Psoas muscle (tissue), 8 donors: Measurements from ENCODE around the gene OR10A7. TPM values are rescaled to one million over a fixed set of nuclear protein-coding genes. Genes with fewer than 3 reads are reported as not detected.

Experiments
- ATAC-seq, 4 donors: fragments of 200-7000 bp; cut with Tn5 transposase; one replicate each; pipeline ENCODE4 v1.9.1; 2020; ENCODE audit warnings: moderate library complexity in 3 of 4, mild to moderate bottlenecking in 2 of 4
- DNase-seq, 2 donors: peaks; one replicate each; pipeline ENCODE4 v3.0.0-alpha.2; 2020
- H3K27ac ChIP-seq: fragments of 200-600 bp; one replicate; pipeline ENCODE4 v1.8.0; 2022
- H3K27me3 ChIP-seq, 3 donors: fragments of 200-600 bp in 1 of 3; one replicate each; pipeline versions ENCODE4 v1.6.1 to v1.8.0; 2013 to 2022; ENCODE audit warnings: low read length in 2 of 3, mild to moderate bottlenecking in 2 of 3, moderate library complexity in 1 of 3; ENCODE audit not compliant: insufficient read depth in 3 of 3
- H3K36me3 ChIP-seq, 2 donors: fragments of 200-600 bp in 1 of 2; one replicate each; pipeline versions ENCODE4 v1.6.1 to v1.8.0; 2013 to 2022; ENCODE audit warnings: low read depth in 1 of 2, mild to moderate bottlenecking in 1 of 2, moderate library complexity in 1 of 2; ENCODE audit not compliant: insufficient read depth in 1 of 2
- H3K4me1 ChIP-seq: fragments of 200-600 bp; one replicate; pipeline ENCODE4 v1.8.0; 2022
- H3K4me3 ChIP-seq: fragments of 200-600 bp; one replicate; pipeline ENCODE4 v1.8.0; 2022; ENCODE audit warnings: mild to moderate bottlenecking
- H3K9me3 ChIP-seq: fragments of 200-600 bp; one replicate; pipeline ENCODE4 v1.8.0; 2022
- WGBS, 3 donors: extraction: QIAGEN DNeasy Blood & Tissue Kit; methylation state at CpG; one replicate each; pipeline versions ENCODE4 v1.1.6 to v1.1.7; 2013; 5-methylcytosine and 5-hydroxymethylcytosine counted together
- intact Hi-C, 2 donors: fragments of 100-400 bp; cut with DNase I; formaldehyde crosslinking; loops; one replicate each; pipeline versions ENCODE4 v1.11.0 to v1.14.2; 2022
- polyA plus RNA-seq, 3 donors: library from polyadenylated mRNA; stranded (reverse); fragments of 200-250 nt; gene quantifications; one replicate each; pipeline ENCODE4 v1.2.3, GENCODE V29; 2013
- total RNA-seq, 4 donors: library from RNA; stranded (reverse); fragmentation: NEBNext Ultra II Directional in 2 of 4; extraction: Animal tissue kit (Norgen Biotek cat#: 25700) in 2 of 4; gene quantifications; one replicate each; pipeline versions ENCODE4 v1.2.1 to v1.2.4, GENCODE V29; 2021 to 2023
- TF ChIP-seq, protein P1 (sequence below): fragments of 200-600 bp; IDR thresholded peaks from one replicate; pipeline ENCODE4 v1.8.0; 2022; ENCODE audit warnings: antibody characterized with exemption
- donor health status: healthy with polysubstance abuse.
- donor health status: DM: no; HTN: no; CAD: no; lungs with moderate emphysema.
- donor health status: Bipolar disorder and iron deficiency.
- donor health status: healthy.
- donor health status: DM: yes; HTN: yes; CAD: no.
- donor health status: DM: no; HTN: no; CAD: no.
- donor health status: DM: no; HTN: no; CAD: no.
- donor health status: DM: yes; HTN: yes; CAD: no.

OR10A7 gene
- total and polyA plus RNA-seq, 7 donors, result not detected

- H3K36me3 ChIP-seq, result no peaks in the 10 kb centered on the region
- 82 to 87% (median 85%) methylated on average over 3 of the region's 3 CpGs for whole genome bisulfite sequencing, 3 donors
- H3K27ac ChIP-seq, result no peak within 1 kb of the TSS
- H3K9me3 ChIP-seq, result no peaks in the 10 kb centered on the region
- ATAC-seq (no peak), DNase-seq (no peak)
- H3K4me1 ChIP-seq, result no peaks in the 10 kb centered on the region
- H3K4me3 ChIP-seq, result no peak within 1 kb of the TSS
- TF ChIP-seq, protein P1, sequence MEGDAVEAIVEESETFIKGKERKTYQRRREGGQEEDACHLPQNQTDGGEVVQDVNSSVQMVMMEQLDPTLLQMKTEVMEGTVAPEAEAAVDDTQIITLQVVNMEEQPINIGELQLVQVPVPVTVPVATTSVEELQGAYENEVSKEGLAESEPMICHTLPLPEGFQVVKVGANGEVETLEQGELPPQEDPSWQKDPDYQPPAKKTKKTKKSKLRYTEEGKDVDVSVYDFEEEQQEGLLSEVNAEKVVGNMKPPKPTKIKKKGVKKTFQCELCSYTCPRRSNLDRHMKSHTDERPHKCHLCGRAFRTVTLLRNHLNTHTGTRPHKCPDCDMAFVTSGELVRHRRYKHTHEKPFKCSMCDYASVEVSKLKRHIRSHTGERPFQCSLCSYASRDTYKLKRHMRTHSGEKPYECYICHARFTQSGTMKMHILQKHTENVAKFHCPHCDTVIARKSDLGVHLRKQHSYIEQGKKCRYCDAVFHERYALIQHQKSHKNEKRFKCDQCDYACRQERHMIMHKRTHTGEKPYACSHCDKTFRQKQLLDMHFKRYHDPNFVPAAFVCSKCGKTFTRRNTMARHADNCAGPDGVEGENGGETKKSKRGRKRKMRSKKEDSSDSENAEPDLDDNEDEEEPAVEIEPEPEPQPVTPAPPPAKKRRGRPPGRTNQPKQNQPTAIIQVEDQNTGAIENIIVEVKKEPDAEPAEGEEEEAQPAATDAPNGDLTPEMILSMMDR, result no peak
- no peaks in the 10 kb centered on the region for H3K27me3 ChIP-seq
- intact Hi-C loops, result no loop called here
Measured at GRCh38 chr12:55244309-55244708, 23.5 kb downstream of the OR10A7 start, which contains the start of gene OR6C74. TSS of gene OR6C74 (plus strand) at chr12:55244609. CDS start at chr12:55247288, 2,679 bp downstream.

DNA sequence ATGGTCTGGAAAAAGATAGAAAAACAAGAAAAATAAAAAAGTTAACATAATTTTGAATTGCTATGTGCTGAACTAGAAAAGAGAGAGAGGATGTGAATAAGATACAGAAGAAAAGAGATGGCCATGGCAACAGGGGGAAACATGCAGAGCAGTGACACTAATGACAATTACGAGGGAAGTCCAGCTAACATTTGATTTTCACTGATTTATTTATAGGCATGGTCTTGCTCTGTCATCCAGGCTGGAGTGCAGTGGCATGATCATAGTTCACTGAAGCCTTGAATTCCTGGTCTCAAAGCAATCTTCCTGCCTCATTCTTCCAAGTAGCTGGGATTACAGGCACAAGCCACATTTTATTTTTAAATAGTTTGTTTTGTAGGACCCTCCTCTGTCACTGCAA is 25.3 kb downstream of the OR10A7 start:
- TF ChIP-seq, protein P1, result no peak
- WGBS, 3 donors, result 23 to 50% (median 24%) methylated on average over 1 of the region's 1 CpG
- no peaks in the 10 kb centered on the region for H3K36me3 ChIP-seq
- DNase-seq, result no peak
- no peaks in the 10 kb centered on the region for H3K27me3 ChIP-seq
- ATAC-seq, result no peak
- H3K27ac ChIP-seq, result no peak overlapping the region
- intact Hi-C loops, result no loop called here
- H3K9me3 ChIP-seq, result no peaks in the 10 kb centered on the region
- no peaks in the 10 kb centered on the region for H3K4me1 ChIP-seq
- H3K4me3 ChIP-seq, result no peak overlapping the region

GRCh38 chr12:55250944-55251343 is 30.1 kb downstream of the OR10A7 start:
- WGBS, 3 donors, result 53 to 61% (median 58%) methylated on average over 3 of the region's 3 CpGs
- no peak for DNase-seq
- H3K27ac ChIP-seq, result no peak overlapping the region
- H3K9me3 ChIP-seq, result no peaks in the 10 kb centered on the region
- no peaks in the 10 kb centered on the region for H3K4me1 ChIP-seq
- no peaks in the 10 kb centered on the region for H3K27me3 ChIP-seq
- intact Hi-C loops, result no loop called here
- TF ChIP-seq, protein P1, result no peak
- no peak overlapping the region for H3K4me3 ChIP-seq
- H3K36me3 ChIP-seq, result no peaks in the 10 kb centered on the region
- ATAC-seq, result no peak

DNA sequence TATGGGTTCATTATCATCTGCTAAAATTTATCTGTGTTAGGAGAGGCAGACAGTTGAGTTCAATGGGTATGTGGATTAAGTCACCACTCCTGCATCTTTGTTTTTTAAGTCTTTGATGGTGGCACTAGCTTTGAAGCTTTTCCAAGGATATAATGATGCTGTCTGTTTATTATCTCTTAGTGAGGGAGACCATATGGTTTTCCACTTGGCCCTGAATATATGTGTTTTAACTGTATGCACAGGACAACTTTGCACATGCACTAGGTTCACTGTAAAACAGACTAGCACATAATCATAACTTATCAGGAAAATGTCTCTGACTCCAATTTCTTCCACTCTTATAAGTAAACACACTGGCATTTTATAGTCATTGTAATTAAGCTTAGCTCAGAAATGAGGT is 32.5 kb downstream of the OR10A7 start:
- ATAC-seq (no peak), DNase-seq (no peak)
- H3K36me3 ChIP-seq, result no peaks in the 10 kb centered on the region
- no peak overlapping the region for H3K4me3 ChIP-seq
- no peaks in the 10 kb centered on the region for H3K27me3 ChIP-seq
- H3K27ac ChIP-seq, result no peak overlapping the region
- no peaks in the 10 kb centered on the region for H3K9me3 ChIP-seq
- no peaks in the 10 kb centered on the region for H3K4me1 ChIP-seq
- TF ChIP-seq, protein P1, result no peak
- intact Hi-C loops, result no loop called here

DNA sequence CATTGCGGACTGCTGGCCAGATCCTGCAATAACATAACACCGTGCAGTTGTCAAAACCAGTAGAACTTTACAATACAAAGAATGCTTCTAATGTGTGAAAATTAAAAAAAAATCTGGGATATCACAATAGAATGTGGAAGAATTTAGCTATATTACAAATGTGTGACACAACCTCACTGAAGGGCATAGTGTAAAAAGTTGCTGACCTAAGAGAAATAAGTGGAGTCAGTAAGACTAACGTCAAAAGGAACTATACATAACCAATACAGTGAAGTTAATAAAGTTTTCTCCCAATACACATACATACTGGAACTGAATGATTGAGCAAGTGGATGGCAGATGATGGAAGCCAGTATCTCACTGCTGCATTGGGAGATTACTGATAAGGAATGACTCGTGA is 36.0 kb downstream of the OR10A7 start:
- Histone ChIP-seq H3K27ac (no peak overlapping the region), H3K9me3 (no peaks in the 10 kb centered on the region), H3K36me3 (no peaks in the 10 kb centered on the region), H3K4me3 (no peak overlapping the region), H3K27me3 (no peaks in the 10 kb centered on the region), H3K4me1 (no peaks in the 10 kb centered on the region)
- ATAC-seq (no peak), DNase-seq (no peak)
- intact Hi-C loops, result no loop called here
- TF ChIP-seq, protein P1, result no peak
- WGBS, 3 donors, result 90 to 95% (median 93%) methylated on average over 4 of the region's 4 CpGs
